Measurements from ENCODE around the gene TEX28.
"Not testable (repeated sequence)": the region's sequence is repeated elsewhere in the genome, so short reads cannot be mapped to it uniquely, and the experiment has no call there.

TEX28 gene

DNA sequence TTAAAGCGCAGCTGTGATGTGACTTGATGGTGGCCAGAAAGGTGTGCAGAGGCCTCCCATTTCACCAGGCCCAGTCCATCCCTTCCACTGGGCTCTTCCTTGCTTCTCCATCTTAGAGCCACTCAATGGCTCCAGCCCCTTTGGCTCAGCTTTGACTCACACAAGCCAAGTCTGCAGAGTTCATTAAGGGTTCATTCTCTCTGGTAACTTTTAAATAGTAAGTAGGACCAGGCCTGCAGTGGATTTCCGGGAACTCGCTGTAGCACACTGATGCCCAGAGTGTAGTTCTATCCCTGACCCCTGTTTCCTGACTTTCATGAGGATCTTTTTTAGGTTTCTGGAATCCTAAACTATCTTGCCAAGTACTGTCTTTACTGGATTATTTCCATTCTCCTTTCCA is 25.7 kb downstream of the TEX28 start:
- not testable (repeated sequence) for H3K4me2 ChIP-seq (ENCODE audit: low read length); H3K79me2 ChIP-seq (ENCODE audit: control insufficient read depth, low read length); H3K9me2 ChIP-seq (replicated peaks; ENCODE audit: control insufficient read depth, low read length)

DNA sequence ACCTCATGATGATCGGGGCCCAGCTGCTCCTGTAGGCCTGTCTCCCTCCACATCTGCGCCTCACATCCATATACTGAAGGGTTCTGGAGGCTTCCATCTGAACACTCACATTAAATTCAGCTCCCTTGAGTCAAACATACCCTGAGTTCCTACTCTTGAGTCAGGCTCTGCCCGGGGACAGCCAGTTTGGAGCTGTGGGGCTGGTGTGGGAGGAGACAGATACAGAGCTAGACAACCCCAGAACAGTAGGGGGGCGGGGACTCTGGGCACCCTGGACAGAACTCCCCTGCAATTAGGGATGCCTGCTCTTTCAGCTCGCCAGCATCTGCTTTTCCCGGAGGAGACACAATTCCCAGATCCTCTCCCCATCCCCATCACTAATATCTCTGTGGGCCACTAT is 31.9 kb downstream of the TEX28 start:
- not testable (repeated sequence) for H3K27ac ChIP-seq (ENCODE audit: low read depth, low read length); H3K79me2 ChIP-seq (ENCODE audit: control insufficient read depth, low read length); H3K36me3 ChIP-seq (ENCODE audit: control insufficient read depth, low read length); H3K9me3 ChIP-seq (ENCODE audit: control insufficient read depth, insufficient read depth, low read length); H3F3A ChIP-seq (ENCODE audit: control insufficient read depth, insufficient read depth); H3K9me2 ChIP-seq (replicated peaks; ENCODE audit: control insufficient read depth, low read length); H3K4me3 ChIP-seq (ENCODE audit: low read length); H3K4me1 ChIP-seq (ENCODE audit: control insufficient read depth, low read length); H3K27me3 ChIP-seq (ENCODE audit: control insufficient read depth, low read length); H3K4me2 ChIP-seq (ENCODE audit: low read length); H4K20me1 ChIP-seq (ENCODE audit: control insufficient read depth, insufficient read depth, low read depth, low read length)

More for the DNA sequence above, 25.7 kb downstream of the TEX28 start:
- H3F3A ChIP-seq (ENCODE audit: control insufficient read depth, insufficient read depth); H3K27ac ChIP-seq (ENCODE audit: low read depth, low read length); H3K4me3 ChIP-seq (ENCODE audit: low read length); H3K4me1 ChIP-seq (ENCODE audit: control insufficient read depth, low read length); H3K27me3 ChIP-seq (ENCODE audit: control insufficient read depth, low read length); H4K20me1 ChIP-seq (ENCODE audit: control insufficient read depth, insufficient read depth, low read depth, low read length); H3K9me3 ChIP-seq (ENCODE audit: control insufficient read depth, insufficient read depth, low read length); H3K36me3 ChIP-seq (ENCODE audit: control insufficient read depth, low read length): not testable (repeated sequence)

- H3K27me3 ChIP-seq (ENCODE audit: control insufficient read depth, low read length); H3K36me3 ChIP-seq (ENCODE audit: control insufficient read depth, low read length); H3K9me2 ChIP-seq (replicated peaks; ENCODE audit: control insufficient read depth, low read length); H3K27ac ChIP-seq (ENCODE audit: low read depth, low read length); H3K9me3 ChIP-seq (ENCODE audit: control insufficient read depth, insufficient read depth, low read length); H4K20me1 ChIP-seq (ENCODE audit: control insufficient read depth, insufficient read depth, low read depth, low read length); H3K79me2 ChIP-seq (ENCODE audit: control insufficient read depth, low read length); H3K4me2 ChIP-seq (ENCODE audit: low read length); H3F3A ChIP-seq (ENCODE audit: control insufficient read depth, insufficient read depth); H3K4me1 ChIP-seq (ENCODE audit: control insufficient read depth, low read length); H3K4me3 ChIP-seq (ENCODE audit: low read length): not testable (repeated sequence)
These were observed 36.2 kb downstream of the TEX28 start for GRCh38 chrX:154258711-154259110.

GRCh38 chrX:154257282-154257681 is 37.6 kb downstream of the TEX28 start, which contains the start of gene OPN1MW3:
Gene OPN1MW3 (plus strand): TSS chrX:154257582. CDS start chrX:154257620, 38 bp downstream.
- H3K4me2 ChIP-seq (ENCODE audit: low read length); H3K9me2 ChIP-seq (replicated peaks; ENCODE audit: control insufficient read depth, low read length); H3K4me3 ChIP-seq (ENCODE audit: low read length); H3K79me2 ChIP-seq (ENCODE audit: control insufficient read depth, low read length); H3F3A ChIP-seq (ENCODE audit: control insufficient read depth, insufficient read depth); H3K9me3 ChIP-seq (ENCODE audit: control insufficient read depth, insufficient read depth, low read length); H3K27me3 ChIP-seq (ENCODE audit: control insufficient read depth, low read length); H3K36me3 ChIP-seq (ENCODE audit: control insufficient read depth, low read length); H3K27ac ChIP-seq (ENCODE audit: low read depth, low read length); H3K4me1 ChIP-seq (ENCODE audit: control insufficient read depth, low read length); H4K20me1 ChIP-seq (ENCODE audit: control insufficient read depth, insufficient read depth, low read depth, low read length): not testable (repeated sequence)

GRCh38 chrX:154248076-154248475 is 46.8 kb downstream of the TEX28 start:
- H3K79me2 ChIP-seq (ENCODE audit: control insufficient read depth, low read length); H3K36me3 ChIP-seq (ENCODE audit: control insufficient read depth, low read length); H3K4me3 ChIP-seq (ENCODE audit: low read length); H3K4me1 ChIP-seq (ENCODE audit: control insufficient read depth, low read length); H3K27me3 ChIP-seq (ENCODE audit: control insufficient read depth, low read length); H3K4me2 ChIP-seq (ENCODE audit: low read length); H3K27ac ChIP-seq (ENCODE audit: low read depth, low read length); H3K9me2 ChIP-seq (replicated peaks; ENCODE audit: control insufficient read depth, low read length); H4K20me1 ChIP-seq (ENCODE audit: control insufficient read depth, insufficient read depth, low read depth, low read length); H3K9me3 ChIP-seq (ENCODE audit: control insufficient read depth, insufficient read depth, low read length); H3F3A ChIP-seq (ENCODE audit: control insufficient read depth, insufficient read depth): not testable (repeated sequence)

DNA sequence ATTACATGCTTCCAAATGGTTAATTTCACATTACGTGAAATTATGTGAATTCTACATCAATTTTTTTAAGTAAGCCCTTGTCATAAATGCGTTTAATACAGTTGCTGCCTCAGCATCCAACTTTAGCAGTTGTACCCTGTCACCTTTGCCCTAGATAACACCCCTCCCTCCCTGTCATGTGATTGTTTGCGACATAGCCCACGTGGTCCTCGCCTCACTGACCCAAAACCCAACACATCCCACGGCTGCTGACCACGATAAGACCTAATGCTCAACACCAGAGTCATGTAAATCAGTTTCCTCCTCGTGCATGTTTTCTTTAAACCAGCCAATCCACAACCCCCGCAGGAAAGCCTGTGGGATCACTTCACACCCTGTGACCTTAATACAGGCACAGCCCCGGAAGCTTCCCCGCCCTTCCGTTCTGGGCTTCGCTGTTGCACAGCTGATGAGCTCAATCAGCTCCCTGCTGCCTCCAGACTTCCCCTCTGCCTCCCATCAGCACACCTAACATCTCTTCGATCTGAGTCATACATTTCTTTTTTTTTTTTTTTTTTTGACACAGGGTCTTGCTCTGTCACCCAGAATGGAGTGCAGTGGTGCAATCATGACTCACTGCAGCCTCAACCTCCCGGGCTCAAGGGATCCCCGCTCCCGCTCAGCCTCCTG is 47.4 kb downstream of the TEX28 start:
- H3K9me3 ChIP-seq (ENCODE audit: control insufficient read depth, insufficient read depth, low read length); H3K4me1 ChIP-seq (ENCODE audit: control insufficient read depth, low read length); H3K27me3 ChIP-seq (ENCODE audit: control insufficient read depth, low read length); H3K36me3 ChIP-seq (ENCODE audit: control insufficient read depth, low read length); H4K20me1 ChIP-seq (ENCODE audit: control insufficient read depth, insufficient read depth, low read depth, low read length); H3K9me2 ChIP-seq (replicated peaks; ENCODE audit: control insufficient read depth, low read length); H3F3A ChIP-seq (ENCODE audit: control insufficient read depth, insufficient read depth); H3K27ac ChIP-seq (ENCODE audit: low read depth, low read length); H3K4me3 ChIP-seq (ENCODE audit: low read length); H3K79me2 ChIP-seq (ENCODE audit: control insufficient read depth, low read length); H3K4me2 ChIP-seq (ENCODE audit: low read length): not testable (repeated sequence)

DNA sequence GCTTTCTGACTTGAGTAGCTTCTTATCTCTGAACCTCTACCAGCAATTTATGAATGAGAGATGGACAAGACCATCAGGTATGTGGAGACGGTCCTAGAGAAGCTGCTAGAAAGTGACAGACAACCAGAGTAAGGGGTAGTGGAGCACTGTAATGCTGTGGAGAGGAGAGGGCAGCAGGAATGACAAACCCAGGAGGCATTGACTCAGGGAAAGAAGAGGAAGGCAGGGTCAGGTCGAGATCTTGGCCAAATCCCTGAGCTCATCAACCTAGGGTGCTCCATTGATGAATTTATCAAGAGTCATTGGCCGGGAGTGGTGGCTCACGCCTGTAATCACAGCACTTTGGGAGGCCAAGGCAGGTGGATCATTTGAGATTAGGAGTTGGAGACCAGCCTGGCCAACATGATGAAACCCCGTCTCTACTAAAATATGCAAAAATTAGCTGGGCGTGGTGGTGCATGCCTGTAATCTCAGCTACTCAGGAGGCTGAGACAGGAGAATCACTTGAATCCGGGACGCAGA is 54.9 kb downstream of the TEX28 start:
- H3K4me3 ChIP-seq (ENCODE audit: low read length); H3K4me2 ChIP-seq (ENCODE audit: low read length); H3K9me3 ChIP-seq (ENCODE audit: control insufficient read depth, insufficient read depth, low read length); H3K27me3 ChIP-seq (ENCODE audit: control insufficient read depth, low read length); H3K79me2 ChIP-seq (ENCODE audit: control insufficient read depth, low read length); H3K9me2 ChIP-seq (replicated peaks; ENCODE audit: control insufficient read depth, low read length); H3K4me1 ChIP-seq (ENCODE audit: control insufficient read depth, low read length); H3K36me3 ChIP-seq (ENCODE audit: control insufficient read depth, low read length); H4K20me1 ChIP-seq (ENCODE audit: control insufficient read depth, insufficient read depth, low read depth, low read length); H3K27ac ChIP-seq (ENCODE audit: low read depth, low read length); H3F3A ChIP-seq (ENCODE audit: control insufficient read depth, insufficient read depth): not testable (repeated sequence)

- not testable (repeated sequence) for H3K9me2 ChIP-seq (replicated peaks; ENCODE audit: control insufficient read depth, low read length); H3K79me2 ChIP-seq (ENCODE audit: control insufficient read depth, low read length); H3K4me1 ChIP-seq (ENCODE audit: control insufficient read depth, low read length); H3K36me3 ChIP-seq (ENCODE audit: control insufficient read depth, low read length); H3K27ac ChIP-seq (ENCODE audit: low read depth, low read length); H3K4me3 ChIP-seq (ENCODE audit: low read length); H3F3A ChIP-seq (ENCODE audit: control insufficient read depth, insufficient read depth); H4K20me1 ChIP-seq (ENCODE audit: control insufficient read depth, insufficient read depth, low read depth, low read length); H3K27me3 ChIP-seq (ENCODE audit: control insufficient read depth, low read length); H3K9me3 ChIP-seq (ENCODE audit: control insufficient read depth, insufficient read depth, low read length); H3K4me2 ChIP-seq (ENCODE audit: low read length)
These were observed 55.9 kb downstream of the TEX28 start for GRCh38 chrX:154238939-154239559.
